Transverse colon (tissue), 4 donors: Measurements from ENCODE around the gene CREB5.

ENCODE experiments used
- CTCF ChIP-seq, 5 experiments: fragments of 200-600 bp in 3 of 5; fragments of 450-650 bp in 2 of 5; sonication (generic) in 3 of 5; IDR thresholded peaks; 1 replicate in 2 of 5; 2 replicates in 3 of 5; pipeline ENCODE4 v1.5.1; 2016 to 2017; ENCODE audit warnings: antibody characterized with exemption in 5 of 5, inconsistent platforms in 3 of 5, mild to moderate bottlenecking in 2 of 5, moderate library complexity in 1 of 5
- EP300 ChIP-seq: sonication (generic); formaldehyde crosslinking; IDR thresholded peaks from one replicate; pipeline ENCODE4 v1.6.1; 2017; ENCODE audit warnings: antibody characterized with exemption, low read depth
- POLR2A ChIP-seq: fragments of 450-650 bp; IDR thresholded peaks from one replicate; pipeline ENCODE4 v1.6.1; 2016; ENCODE audit warnings: antibody characterized with exemption, mild to moderate bottlenecking, moderate library complexity
- POLR2AphosphoS5 ChIP-seq, 3 donors: sonication (generic); formaldehyde crosslinking; IDR thresholded peaks; one replicate each; pipeline ENCODE4 v1.6.1; 2016; ENCODE audit warnings: antibody characterized with exemption in 3 of 3

- no peak for TF ChIP-seq CTCF (IDR thresholded peaks at IDR 0.05)
- TF ChIP-seq POLR2A: no peak
- TF ChIP-seq EP300: no peak
- no peak for TF ChIP-seq POLR2AphosphoS5 (IDR thresholded peaks at IDR 0.05)
Measured at GRCh38 chr7:28812616-28813015, 400.3 kb downstream of the CREB5 start.
